Neutrophil (primary cell): ENCODE measurements around the gene GNGT1.
A peak's percentile ranks its signal among the peaks of the same experiment; 100 is the strongest.

Source experiments
- H3K27ac ChIP-seq: fragments of 200-600 bp; sonication (generic); 2 replicates; pipeline ENCODE4 v1.5.1; 2016; ENCODE audit warnings: mild to moderate bottlenecking, moderate library complexity
- H3K27me3 ChIP-seq: fragments of 200-600 bp; sonication (generic); 2 replicates; pipeline ENCODE4 v1.6.0; 2016; ENCODE audit warnings: mild to moderate bottlenecking
- H3K36me3 ChIP-seq: fragments of 200-600 bp; sonication (generic); 2 replicates; pipeline ENCODE4 v1.5.1; 2017
- H3K4me1 ChIP-seq, 2 experiments: fragments of 200-600 bp in 1 of 2; sonication (generic) in 1 of 2; 1 replicate in 1 of 2; 2 replicates in 1 of 2; pipeline versions ENCODE4 v1.5.1 to v1.6.1; 2013 to 2016; ENCODE audit warnings: low read depth in 1 of 2, low read length in 1 of 2, mild to moderate bottlenecking in 1 of 2, moderate library complexity in 1 of 2; ENCODE audit not compliant: control insufficient read depth in 1 of 2, insufficient read depth in 1 of 2
- H3K4me3 ChIP-seq, 2 experiments: fragments of 200-600 bp in 1 of 2; sonication (generic) in 1 of 2; 1 replicate in 1 of 2; 2 replicates in 1 of 2; pipeline ENCODE4 v1.5.1; 2013 to 2016; ENCODE audit warnings: low read depth in 1 of 2, low read length in 1 of 2, mild to moderate bottlenecking in 1 of 2, moderate library complexity in 1 of 2
- H3K9me3 ChIP-seq: fragments of 200-600 bp; sonication (generic); 2 replicates; pipeline ENCODE4 v1.5.1; 2016
- TF ChIP-seq, protein P1 (sequence below): fragments of 200-600 bp; sonication (generic); IDR thresholded peaks from 2 replicates; pipeline ENCODE4 v1.5.1; 2016; ENCODE audit warnings: antibody characterized with exemption

GNGT1 gene

DNA sequence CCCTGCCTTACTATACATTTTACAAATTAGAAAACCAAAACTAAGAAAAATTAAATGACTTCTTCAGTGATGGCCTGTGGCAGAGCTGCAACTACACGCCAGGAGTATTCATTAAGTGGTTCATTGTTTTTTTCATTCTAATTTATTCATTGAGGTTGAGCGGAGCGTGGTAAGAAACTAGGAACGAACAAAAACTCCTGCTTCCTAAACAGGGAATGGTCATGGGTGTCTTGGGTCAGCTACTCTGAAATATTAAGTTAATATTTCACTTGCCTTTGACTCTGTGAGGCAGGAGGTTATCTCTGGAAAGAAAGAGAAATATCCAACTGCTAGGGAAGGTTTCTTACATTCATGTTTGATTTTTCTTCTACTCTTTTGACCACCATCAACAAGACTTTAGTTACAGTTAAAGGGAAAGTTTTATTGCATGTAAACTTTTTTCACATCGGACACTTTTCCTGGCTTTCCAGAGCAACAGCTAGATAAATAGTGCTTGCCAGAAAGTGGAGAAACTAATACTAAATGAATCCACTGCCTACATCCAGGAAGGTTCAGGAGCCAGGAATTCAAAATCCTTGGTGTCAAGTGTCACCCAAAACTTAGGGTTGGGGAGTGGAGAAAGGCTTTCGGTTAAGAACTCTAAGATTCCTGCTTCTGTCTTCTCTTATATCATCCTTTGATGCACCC lies 14.3 kb downstream of the GNGT1 start:
- Histone ChIP-seq H3K4me3 (no peak overlapping the region), H3K27ac (no peak overlapping the region), H3K4me1 (peaks cover 0 to 5% of the 10 kb centered on the region in 2 experiments), H3K27me3 (peaks cover 58% of the 10 kb centered on the region), H3K9me3 (no peaks in the 10 kb centered on the region), H3K36me3 (no peaks in the 10 kb centered on the region)
- TF ChIP-seq, protein P1, sequence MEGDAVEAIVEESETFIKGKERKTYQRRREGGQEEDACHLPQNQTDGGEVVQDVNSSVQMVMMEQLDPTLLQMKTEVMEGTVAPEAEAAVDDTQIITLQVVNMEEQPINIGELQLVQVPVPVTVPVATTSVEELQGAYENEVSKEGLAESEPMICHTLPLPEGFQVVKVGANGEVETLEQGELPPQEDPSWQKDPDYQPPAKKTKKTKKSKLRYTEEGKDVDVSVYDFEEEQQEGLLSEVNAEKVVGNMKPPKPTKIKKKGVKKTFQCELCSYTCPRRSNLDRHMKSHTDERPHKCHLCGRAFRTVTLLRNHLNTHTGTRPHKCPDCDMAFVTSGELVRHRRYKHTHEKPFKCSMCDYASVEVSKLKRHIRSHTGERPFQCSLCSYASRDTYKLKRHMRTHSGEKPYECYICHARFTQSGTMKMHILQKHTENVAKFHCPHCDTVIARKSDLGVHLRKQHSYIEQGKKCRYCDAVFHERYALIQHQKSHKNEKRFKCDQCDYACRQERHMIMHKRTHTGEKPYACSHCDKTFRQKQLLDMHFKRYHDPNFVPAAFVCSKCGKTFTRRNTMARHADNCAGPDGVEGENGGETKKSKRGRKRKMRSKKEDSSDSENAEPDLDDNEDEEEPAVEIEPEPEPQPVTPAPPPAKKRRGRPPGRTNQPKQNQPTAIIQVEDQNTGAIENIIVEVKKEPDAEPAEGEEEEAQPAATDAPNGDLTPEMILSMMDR, result no peak

DNA sequence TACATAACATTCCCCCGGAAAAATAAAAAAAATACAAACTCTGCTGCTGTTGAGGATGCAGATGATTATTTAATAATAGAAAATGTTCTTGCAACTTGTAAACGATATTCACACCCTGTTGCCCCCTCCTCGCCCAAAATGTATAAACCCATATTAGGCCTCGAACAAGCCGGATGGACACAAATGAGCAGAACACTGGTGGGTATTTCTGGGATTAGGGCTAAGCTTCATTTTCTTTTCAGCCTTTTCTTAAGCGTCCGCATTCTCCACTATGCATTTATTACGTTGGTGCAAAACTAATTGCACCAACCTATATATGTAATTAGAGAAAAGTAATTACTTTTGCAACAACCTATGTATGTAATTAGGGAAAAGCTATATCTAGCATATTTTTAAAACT lies 14.8 kb downstream of the GNGT1 start:
- H3K4me1 ChIP-seq, result peaks cover 0 to 5% of the 10 kb centered on the region in 2 experiments
- peaks cover 58% of the 10 kb centered on the region for H3K27me3 ChIP-seq
- TF ChIP-seq, protein P1, result no peak
- no peaks in the 10 kb centered on the region for H3K36me3 ChIP-seq
- H3K4me3 ChIP-seq, result no peak overlapping the region
- no peak overlapping the region for H3K27ac ChIP-seq
- H3K9me3 ChIP-seq, result no peaks in the 10 kb centered on the region

DNA sequence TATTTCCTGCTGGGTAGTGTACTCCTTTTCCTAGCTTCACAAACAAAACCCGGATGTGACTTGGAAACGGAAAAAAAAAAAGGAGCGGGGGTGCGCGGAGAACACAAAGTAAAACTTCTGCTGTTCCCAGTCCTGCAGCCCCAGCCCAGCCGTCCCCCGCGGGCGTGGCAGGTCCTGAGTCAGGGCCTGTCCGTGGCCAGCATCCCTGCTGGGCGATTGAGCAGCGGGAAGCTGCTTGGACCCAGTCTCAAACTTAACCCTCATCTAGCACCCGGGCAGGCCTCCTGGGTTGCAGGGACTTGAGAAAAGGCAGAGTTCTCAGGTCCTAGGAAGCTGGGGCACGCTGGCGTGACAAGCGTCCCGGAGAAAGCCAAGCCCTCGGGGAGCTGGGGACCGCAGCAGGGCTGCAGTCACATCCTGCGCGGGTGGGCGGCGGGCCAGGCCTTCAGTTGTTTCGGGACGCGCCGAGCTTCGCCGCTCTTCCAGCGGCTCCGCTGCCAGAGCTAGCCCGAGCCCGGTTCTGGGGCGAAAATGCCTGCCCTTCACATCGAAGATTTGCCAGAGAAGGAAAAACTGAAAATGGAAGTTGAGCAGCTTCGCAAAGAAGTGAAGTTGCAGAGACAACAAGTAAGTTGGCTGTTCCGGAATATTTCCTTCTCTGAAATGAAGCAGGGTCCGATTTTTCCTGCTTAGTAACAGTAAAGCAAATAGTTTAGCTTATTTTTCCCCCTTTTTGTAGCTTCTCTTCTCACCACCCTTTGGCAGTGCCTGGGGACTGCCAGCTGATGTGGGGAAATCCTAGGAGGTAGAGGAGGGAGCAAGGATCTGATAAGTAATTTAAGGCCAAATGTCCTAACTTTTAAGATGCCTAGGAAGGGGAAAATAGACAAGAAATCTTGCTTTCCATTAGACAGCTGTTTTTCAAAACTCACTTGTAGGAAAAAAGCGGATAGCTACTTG lies 15.5 kb downstream of the GNGT1 start, which contains the start of gene GNG11:
Gene GNG11, plus strand, starts transcription at position 129 of the 960 bp plus-strand sequence. Its CDS starts 403 bp downstream, at position 532.
- H3K9me3 ChIP-seq, result no peaks in the 10 kb centered on the region
- no peaks in the 10 kb centered on the region for H3K36me3 ChIP-seq
- TF ChIP-seq, protein P1, result no peak
- H3K4me1 ChIP-seq, result peaks cover 0 to 5% of the 10 kb centered on the region in 2 experiments
- peak within 1 kb of the TSS in 1 of 2 experiments; percentile 17 for H3K4me3 ChIP-seq
- peaks cover 54% of the 10 kb centered on the region for H3K27me3 ChIP-seq
- no peak within 1 kb of the TSS for H3K27ac ChIP-seq

DNA sequence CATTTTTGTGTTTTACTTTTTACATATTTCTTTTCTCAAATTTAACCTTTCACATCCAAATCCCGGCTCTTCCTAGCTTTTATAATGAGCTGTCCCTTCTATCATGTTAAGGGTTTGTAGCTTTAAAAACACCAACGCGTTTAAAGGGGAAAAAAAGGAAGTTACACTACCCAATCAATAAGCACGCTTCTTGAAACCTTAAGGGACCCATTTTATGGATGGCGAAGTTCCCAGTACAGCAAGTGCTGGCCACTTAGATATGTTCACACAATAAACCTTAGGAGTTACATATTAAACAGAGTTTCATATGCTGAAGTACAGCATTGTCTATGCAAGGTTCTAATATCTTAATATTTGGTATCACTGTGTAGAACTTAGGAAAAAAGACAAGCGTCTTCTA lies 16.9 kb downstream of the GNGT1 start:
- H3K4me1 ChIP-seq, result peaks cover 0 to 5% of the 10 kb centered on the region in 2 experiments
- TF ChIP-seq, protein P1, result no peak
- no peak overlapping the region for H3K4me3 ChIP-seq

DNA sequence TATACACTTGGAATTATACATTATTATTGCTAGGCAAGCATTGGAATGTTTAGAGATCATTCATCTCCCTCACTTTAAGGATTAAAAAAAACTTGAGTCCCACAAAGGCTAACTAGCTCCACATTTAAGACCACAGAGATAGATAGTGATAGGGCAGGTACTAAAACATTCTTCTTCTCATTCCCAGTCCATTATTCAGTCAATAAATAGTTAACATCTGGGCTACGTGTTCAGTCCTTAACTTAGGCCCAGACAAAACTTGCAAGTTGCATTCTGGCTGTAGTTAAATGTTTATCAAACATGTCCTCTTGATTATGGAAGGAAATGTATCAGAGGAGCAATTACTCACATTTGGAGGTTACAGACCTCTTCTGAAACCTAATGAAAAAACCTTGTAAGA lies 17.6 kb downstream of the GNGT1 start:
- Histone ChIP-seq H3K9me3 (no peaks in the 10 kb centered on the region), H3K27me3 (peaks cover 54% of the 10 kb centered on the region), H3K4me1 (peaks cover 0 to 5% of the 10 kb centered on the region in 2 experiments), H3K4me3 (no peak overlapping the region), H3K36me3 (no peaks in the 10 kb centered on the region), H3K27ac (no peak overlapping the region)
- TF ChIP-seq, protein P1, result no peak

More for the DNA sequence above, 16.9 kb downstream of the GNGT1 start:
- Histone ChIP-seq H3K27ac (no peak overlapping the region), H3K36me3 (no peaks in the 10 kb centered on the region), H3K27me3 (peaks cover 54% of the 10 kb centered on the region), H3K9me3 (no peaks in the 10 kb centered on the region)
